Ovary (tissue), 9 donors: ENCODE measurements around the gene EPHB1. TPM values are rescaled to one million over a fixed set of nuclear protein-coding genes. Genes with fewer than 3 reads are reported as not detected.
"Not testable (repeated sequence)": the region's sequence is repeated elsewhere in the genome, so short reads cannot be mapped to it uniquely, and the experiment has no call there.

Experiments used
- DNase-seq, 5 donors: peaks; one replicate each; pipeline ENCODE4 v3.0.0-alpha.2; 2019 to 2020
- H3K27ac ChIP-seq, 2 donors: fragments of 200-600 bp; one replicate each; pipeline versions ENCODE4 v1.5.1 to v1.8.0; 2019 to 2022
- H3K27me3 ChIP-seq: fragments of 200-600 bp; one replicate; pipeline ENCODE4 v1.8.0; 2022
- H3K36me3 ChIP-seq: fragments of 200-600 bp; sonication (generic); one replicate; pipeline ENCODE4 v1.5.1; 2019
- H3K4me1 ChIP-seq: one replicate; pipeline ENCODE4 v1.8.1; 2013; ENCODE audit warnings: mild to moderate bottlenecking, moderate library complexity; ENCODE audit not compliant: insufficient read depth
- H3K4me3 ChIP-seq: fragments of 200-600 bp; sonication (generic); one replicate; pipeline ENCODE4 v1.5.1; 2017
- H3K9me3 ChIP-seq, 2 donors: fragments of 200-600 bp in 1 of 2; sonication (generic) in 1 of 2; one replicate each; pipeline versions ENCODE4 v1.5.1 to v1.8.1; 2013 to 2019; ENCODE audit warnings: mild to moderate bottlenecking in 1 of 2, moderate library complexity in 1 of 2
- EP300 ChIP-seq: sonication (generic); formaldehyde crosslinking; IDR thresholded peaks from one replicate; pipeline ENCODE4 v1.6.1; 2017; ENCODE audit warnings: antibody characterized with exemption
- POLR2A ChIP-seq: fragments of 450-650 bp; IDR thresholded peaks from one replicate; pipeline ENCODE4 v1.6.1; 2017; ENCODE audit warnings: antibody characterized with exemption, mild to moderate bottlenecking, moderate library complexity
- WGBS, 3 donors: extraction: QIAGEN DNeasy Blood & Tissue Kit in 1 of 3; methylation state at CpG; one replicate each; pipeline versions ENCODE4 v1.1.5 to v1.1.7; 2013 to 2017; 5-methylcytosine and 5-hydroxymethylcytosine counted together
- intact Hi-C, 4 donors: fragments of 100-400 bp; cut with DNase I; formaldehyde crosslinking; loops; one replicate each; pipeline versions ENCODE4 v1.11.0 to v1.15.1; 2022 to 2023
- polyA plus RNA-seq, 2 donors: library from polyadenylated mRNA; stranded (reverse); fragments of 200-250 nt in 1 of 2; fragments of 350-450 nt in 1 of 2; fragmentation: Illumina TruSeq in 1 of 2; extraction: RNeasy Lipid Tissue Mini Kit (QIAGEN cat#74804) in 1 of 2; gene quantifications; one replicate each; pipeline ENCODE4 v1.2.3, GENCODE V29; 2013 to 2014
- total RNA-seq, 7 donors: library from RNA; depleted of rRNA in 2 of 7; stranded (reverse); fragments of >200 nt in 2 of 7; fragmentation: NEBNext Ultra II Directional in 3 of 7; extraction: Animal tissue kit (Norgen Biotek cat#: 25700) in 3 of 7; gene quantifications; one replicate each; pipeline versions ENCODE4 v1.1.0 to v1.2.4, GENCODE V29; 2016 to 2023
- TF ChIP-seq, protein P1 (sequence below), 3 donors: fragments of 450-650 bp in 2 of 3; fragments of 200-600 bp in 1 of 3; IDR thresholded peaks; one replicate each; pipeline versions ENCODE4 v1.5.1 to v1.8.0; 2016 to 2022; ENCODE audit warnings: antibody characterized with exemption in 3 of 3, mild to moderate bottlenecking in 1 of 3
- donor health status: DM: no; HTN: no; CAD: no; lungs with moderate emphysema.
- donor health status: DM: no; HTN: no; CAD: no.
- donor health status: Bipolar disorder and iron deficiency.
- donor health status: DM: yes; HTN: yes; CAD: no.
- donor health status: DM: no; HTN: no; CAD: no.
- donor health status: DM: yes; HTN: yes; CAD: no.

Gene EPHB1
- total and polyA plus RNA-seq, 9 donors = 0.25 to 2.7 (median 1.0) TPM

- no peak overlapping the region for H3K4me3 ChIP-seq
- DNase-seq = no peak
- H3K4me1 ChIP-seq = no peaks in the 10 kb centered on the region
- intact Hi-C loops = no loop called here
- no peaks in the 10 kb centered on the region for H3K9me3 ChIP-seq
- H3K27ac ChIP-seq = no peak overlapping the region
- no peaks in the 10 kb centered on the region for H3K36me3 ChIP-seq
- no peaks in the 10 kb centered on the region for H3K27me3 ChIP-seq
- no peak for TF ChIP-seq POLR2A
- TF ChIP-seq, protein P1, sequence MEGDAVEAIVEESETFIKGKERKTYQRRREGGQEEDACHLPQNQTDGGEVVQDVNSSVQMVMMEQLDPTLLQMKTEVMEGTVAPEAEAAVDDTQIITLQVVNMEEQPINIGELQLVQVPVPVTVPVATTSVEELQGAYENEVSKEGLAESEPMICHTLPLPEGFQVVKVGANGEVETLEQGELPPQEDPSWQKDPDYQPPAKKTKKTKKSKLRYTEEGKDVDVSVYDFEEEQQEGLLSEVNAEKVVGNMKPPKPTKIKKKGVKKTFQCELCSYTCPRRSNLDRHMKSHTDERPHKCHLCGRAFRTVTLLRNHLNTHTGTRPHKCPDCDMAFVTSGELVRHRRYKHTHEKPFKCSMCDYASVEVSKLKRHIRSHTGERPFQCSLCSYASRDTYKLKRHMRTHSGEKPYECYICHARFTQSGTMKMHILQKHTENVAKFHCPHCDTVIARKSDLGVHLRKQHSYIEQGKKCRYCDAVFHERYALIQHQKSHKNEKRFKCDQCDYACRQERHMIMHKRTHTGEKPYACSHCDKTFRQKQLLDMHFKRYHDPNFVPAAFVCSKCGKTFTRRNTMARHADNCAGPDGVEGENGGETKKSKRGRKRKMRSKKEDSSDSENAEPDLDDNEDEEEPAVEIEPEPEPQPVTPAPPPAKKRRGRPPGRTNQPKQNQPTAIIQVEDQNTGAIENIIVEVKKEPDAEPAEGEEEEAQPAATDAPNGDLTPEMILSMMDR (IDR thresholded peaks at IDR 0.05) = no peak
- no peak for TF ChIP-seq EP300
- WGBS, 3 donors = 33 to 91% (median 73%) methylated on average over 1 of the region's 1 CpG
Observed at GRCh38 chr3:134992586-134992985, 197.5 kb downstream of the EPHB1 start.

DNA sequence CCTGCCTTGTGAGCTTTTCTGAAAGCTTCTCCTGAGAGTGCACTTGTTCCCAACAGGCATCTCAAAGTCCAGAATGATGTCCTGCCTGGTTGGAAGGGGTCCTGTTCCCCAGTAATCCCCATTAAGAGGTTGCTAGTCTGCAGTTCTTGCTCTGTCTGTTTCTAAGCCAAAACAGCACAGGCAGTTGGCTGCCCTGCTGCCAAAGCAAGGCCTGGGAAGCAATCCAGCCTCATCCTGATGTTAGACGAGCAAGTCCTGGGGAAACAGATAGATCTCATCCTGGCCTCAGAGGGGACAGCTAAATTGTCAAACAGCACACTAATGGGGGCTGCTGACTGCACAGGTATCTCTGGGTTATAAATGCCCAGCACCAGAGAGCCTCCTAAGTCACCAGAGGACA is 198.0 kb downstream of the EPHB1 start:
- H3K4me1 ChIP-seq = no peaks in the 10 kb centered on the region
- no peak for DNase-seq
- TF ChIP-seq EP300 (no peak), POLR2A (no peak)
- TF ChIP-seq, protein P1 (IDR thresholded peaks at IDR 0.05) = no peak
- 15 to 43% (median 39%) methylated on average over 1 of the region's 1 CpG for WGBS, 3 donors
- no peaks in the 10 kb centered on the region for H3K27me3 ChIP-seq
- H3K27ac ChIP-seq = no peak overlapping the region
- H3K9me3 ChIP-seq = no peaks in the 10 kb centered on the region
- no peaks in the 10 kb centered on the region for H3K36me3 ChIP-seq
- no peak overlapping the region for H3K4me3 ChIP-seq
- intact Hi-C loops = no loop called here

DNA sequence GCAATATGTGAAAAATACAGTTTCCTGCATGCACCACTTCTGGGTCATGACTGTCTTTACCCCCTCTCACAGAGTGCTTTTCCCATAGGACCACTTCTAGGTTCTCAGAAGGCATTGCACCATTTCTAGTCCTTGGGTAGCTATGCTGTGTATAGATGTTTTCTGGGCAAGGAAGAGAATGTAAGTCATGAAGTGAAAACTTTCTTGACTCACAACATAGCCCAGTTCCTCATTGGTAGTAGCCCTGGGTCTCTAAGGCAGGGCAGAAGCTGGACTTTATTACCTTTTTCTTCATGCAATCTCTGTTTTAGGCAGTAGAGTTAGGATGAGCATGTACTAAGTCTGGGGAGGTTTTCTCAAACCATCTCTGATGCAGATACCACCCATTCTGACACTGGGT is 203.1 kb downstream of the EPHB1 start:
- intact Hi-C loops = no loop called here
- no peak overlapping the region for H3K4me3 ChIP-seq
- no peak overlapping the region for H3K27ac ChIP-seq
- H3K27me3 ChIP-seq = no peaks in the 10 kb centered on the region
- H3K36me3 ChIP-seq = no peaks in the 10 kb centered on the region
- H3K4me1 ChIP-seq = no peaks in the 10 kb centered on the region
- no peak for DNase-seq
- H3K9me3 ChIP-seq = no peaks in the 10 kb centered on the region
- TF ChIP-seq POLR2A (no peak), EP300 (no peak)
- TF ChIP-seq, protein P1 (IDR thresholded peaks at IDR 0.05) = no peak

GRCh38 chr3:134998855-134999254 is 203.8 kb downstream of the EPHB1 start:
- no peaks in the 10 kb centered on the region for H3K4me1 ChIP-seq
- H3K27ac ChIP-seq = no peak overlapping the region
- WGBS, 3 donors = 65 to 74% (median 71%) methylated on average over 3 of the region's 3 CpGs
- no peak overlapping the region for H3K4me3 ChIP-seq
- H3K36me3 ChIP-seq = no peaks in the 10 kb centered on the region
- no peak for TF ChIP-seq EP300
- DNase-seq = no peak
- no peaks in the 10 kb centered on the region for H3K9me3 ChIP-seq
- intact Hi-C loops = no loop called here
- no peaks in the 10 kb centered on the region for H3K27me3 ChIP-seq

DNA sequence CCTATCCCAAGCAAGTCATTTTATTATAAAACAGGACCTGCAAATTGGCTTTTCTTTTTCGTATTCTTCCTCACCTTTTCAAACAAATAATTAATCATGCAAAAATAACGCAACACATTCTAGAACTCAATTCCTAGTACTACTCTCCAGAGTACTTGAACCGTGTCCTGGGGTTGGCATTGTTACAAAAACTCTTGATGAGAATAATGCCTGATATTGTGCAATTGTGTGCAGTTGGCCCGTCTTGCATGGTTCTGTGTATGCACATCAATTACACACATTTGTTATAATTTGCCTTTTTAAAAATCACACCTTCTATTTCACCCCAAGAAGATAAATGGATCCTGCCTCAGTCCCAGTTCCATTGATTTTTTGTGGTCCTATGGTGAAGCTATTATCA is 205.4 kb downstream of the EPHB1 start:
- no peak overlapping the region for H3K27ac ChIP-seq
- no peaks in the 10 kb centered on the region for H3K4me1 ChIP-seq
- H3K36me3 ChIP-seq = no peaks in the 10 kb centered on the region
- intact Hi-C loops = no loop called here
- no peak for DNase-seq
- H3K27me3 ChIP-seq = no peaks in the 10 kb centered on the region
- H3K9me3 ChIP-seq = no peaks in the 10 kb centered on the region
- WGBS, 3 donors = 67 to 78% (median 69%) methylated on average over 4 of the region's 4 CpGs
- TF ChIP-seq EP300 (no peak), POLR2A (no peak)
- TF ChIP-seq, protein P1 (IDR thresholded peaks at IDR 0.05) = no peak
- H3K4me3 ChIP-seq = no peak overlapping the region

- DNase-seq, H3K27me3 ChIP-seq, H3K9me3 ChIP-seq, intact Hi-C loops, H3K4me1 ChIP-seq, H3K36me3 ChIP-seq, H3K27ac ChIP-seq, H3K4me3 ChIP-seq: not testable (repeated sequence)
- 93 to 97% (median 96%) methylated on average over 15 to 19 of the region's 19 CpGs for WGBS, 3 donors
Observed at GRCh38 chr3:135005616-135006015, 210.6 kb downstream of the EPHB1 start.
